ENCODE data around the gene VAT1L.
A peak's percentile ranks its signal among the peaks of the same experiment; 100 is the strongest.

The VAT1L gene

DNA sequence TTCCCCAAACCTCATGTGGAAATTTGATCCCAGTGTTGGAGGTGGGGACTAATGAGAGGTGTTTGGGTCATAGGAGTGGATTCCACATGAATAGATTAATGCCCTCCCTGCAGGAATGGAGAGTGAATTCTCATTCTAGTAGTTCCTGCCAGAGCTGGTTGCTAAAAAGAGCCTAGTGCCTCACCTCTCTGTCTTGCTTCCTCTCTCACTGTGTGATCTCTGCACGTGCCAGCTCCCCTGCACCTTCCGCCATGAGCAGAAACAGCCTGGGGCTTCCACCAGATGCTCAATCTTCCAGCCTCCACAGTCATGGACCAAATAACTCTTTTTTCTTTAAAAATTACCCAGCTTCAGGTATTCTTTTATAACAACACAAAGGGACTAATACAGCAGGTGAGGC lies 161.1 kb downstream of the VAT1L start:
- TF ChIP-seq, protein P1, sequence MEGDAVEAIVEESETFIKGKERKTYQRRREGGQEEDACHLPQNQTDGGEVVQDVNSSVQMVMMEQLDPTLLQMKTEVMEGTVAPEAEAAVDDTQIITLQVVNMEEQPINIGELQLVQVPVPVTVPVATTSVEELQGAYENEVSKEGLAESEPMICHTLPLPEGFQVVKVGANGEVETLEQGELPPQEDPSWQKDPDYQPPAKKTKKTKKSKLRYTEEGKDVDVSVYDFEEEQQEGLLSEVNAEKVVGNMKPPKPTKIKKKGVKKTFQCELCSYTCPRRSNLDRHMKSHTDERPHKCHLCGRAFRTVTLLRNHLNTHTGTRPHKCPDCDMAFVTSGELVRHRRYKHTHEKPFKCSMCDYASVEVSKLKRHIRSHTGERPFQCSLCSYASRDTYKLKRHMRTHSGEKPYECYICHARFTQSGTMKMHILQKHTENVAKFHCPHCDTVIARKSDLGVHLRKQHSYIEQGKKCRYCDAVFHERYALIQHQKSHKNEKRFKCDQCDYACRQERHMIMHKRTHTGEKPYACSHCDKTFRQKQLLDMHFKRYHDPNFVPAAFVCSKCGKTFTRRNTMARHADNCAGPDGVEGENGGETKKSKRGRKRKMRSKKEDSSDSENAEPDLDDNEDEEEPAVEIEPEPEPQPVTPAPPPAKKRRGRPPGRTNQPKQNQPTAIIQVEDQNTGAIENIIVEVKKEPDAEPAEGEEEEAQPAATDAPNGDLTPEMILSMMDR (IDR thresholded peaks at IDR 0.05): no peak

DNA sequence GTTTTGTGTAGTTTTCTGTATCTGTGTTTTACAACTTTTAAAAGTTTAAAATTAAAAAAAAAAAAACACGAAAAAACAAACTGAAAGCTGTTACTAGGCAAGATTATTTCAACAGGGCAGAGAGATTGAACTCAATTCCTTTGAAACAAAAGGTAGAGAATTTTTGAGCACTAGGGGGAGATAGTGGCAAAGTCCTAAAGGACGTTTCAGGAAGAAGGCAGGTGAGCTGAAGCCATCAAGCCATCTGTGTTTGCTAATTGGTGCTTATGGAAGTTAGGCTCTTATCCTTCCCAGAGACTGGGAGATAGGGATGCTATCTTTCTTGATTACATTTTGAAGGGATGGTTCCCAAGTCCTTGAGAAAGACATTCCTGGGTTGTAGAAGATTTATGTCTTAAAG lies 163.4 kb downstream of the VAT1L start:
- TF ChIP-seq, protein P1 (IDR thresholded peaks at IDR 0.05): peak; percentile 50

DNA sequence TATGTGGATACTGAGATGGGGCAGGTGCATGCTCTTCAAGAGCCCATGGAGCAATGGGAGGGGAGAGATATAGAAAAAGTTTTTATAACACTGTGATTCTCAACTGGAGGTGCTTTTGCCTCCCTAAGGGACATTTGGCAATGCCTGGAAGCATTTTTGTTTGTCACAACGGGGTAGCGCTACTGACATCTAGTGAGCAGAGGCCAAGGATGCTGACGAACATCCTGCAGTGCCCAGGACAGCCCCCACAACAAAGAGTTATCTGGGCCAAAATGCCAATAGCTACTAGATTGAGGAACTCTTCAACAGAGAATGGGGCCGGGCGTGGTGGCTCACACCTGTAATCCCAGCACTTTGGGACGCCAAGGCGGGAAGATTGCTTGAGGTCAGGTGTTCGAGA lies 166.8 kb downstream of the VAT1L start:
- TF ChIP-seq, protein P1 (IDR thresholded peaks at IDR 0.05): no peak

DNA sequence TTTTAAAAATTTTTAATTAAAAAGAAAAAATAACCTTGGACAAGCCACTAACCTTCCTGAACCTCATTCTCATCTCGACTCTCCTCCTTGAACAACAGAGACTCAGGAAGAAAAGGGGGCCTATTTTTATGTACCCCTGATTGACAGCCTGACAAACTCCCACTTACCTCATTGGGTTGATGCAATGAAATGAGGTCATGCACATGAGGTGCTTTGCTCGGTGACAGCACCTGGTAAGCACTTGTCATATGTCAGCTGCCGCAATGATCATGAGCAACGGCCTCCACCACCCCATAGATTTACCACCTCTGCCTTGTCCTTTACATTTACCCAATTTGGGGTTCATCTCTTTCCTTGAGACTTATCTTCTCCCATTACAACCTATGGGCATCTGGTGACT lies 167.9 kb downstream of the VAT1L start:
- TF ChIP-seq, protein P1 (IDR thresholded peaks at IDR 0.05): no peak

DNA sequence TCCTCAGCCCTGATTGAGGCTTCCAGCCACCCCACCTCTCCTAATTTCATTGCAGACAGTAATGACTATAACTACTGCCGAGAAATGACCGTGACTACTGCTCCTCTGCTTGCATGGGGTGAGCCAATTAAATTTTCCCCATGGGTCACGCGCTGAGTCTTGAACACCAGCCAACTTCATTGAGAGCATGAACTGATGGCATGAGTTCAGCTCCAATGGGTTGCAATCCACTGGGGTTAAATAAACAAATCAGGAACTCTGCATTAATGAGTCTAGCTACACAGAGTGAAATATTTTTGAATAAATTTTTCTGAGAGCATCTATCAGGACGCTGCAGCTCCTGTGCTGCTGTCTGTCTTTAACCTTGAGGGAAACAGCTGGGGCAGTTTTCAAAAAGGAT lies 172.4 kb downstream of the VAT1L start:
- TF ChIP-seq, protein P1 (IDR thresholded peaks at IDR 0.05): no peak

DNA sequence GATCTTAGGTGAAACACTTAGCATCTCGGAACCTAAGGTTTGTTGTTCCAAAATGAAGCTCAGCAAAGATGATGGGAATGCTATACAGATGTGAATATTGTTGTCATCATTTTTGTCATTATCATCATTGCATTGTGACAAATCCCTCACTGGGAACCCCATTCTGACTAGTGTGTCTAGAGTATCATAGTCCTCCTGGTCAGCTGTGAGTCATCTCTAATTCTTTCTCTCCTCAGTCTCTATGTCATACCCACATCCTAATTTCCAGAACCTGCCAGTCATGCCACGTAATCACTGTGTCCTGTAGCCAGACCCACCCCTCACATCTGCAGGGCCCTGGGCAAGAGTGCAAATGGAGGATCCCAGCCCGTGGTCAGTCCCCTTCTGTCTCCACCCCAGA lies 173.4 kb downstream of the VAT1L start:
- TF ChIP-seq, protein P1 (IDR thresholded peaks at IDR 0.05): no peak

DNA sequence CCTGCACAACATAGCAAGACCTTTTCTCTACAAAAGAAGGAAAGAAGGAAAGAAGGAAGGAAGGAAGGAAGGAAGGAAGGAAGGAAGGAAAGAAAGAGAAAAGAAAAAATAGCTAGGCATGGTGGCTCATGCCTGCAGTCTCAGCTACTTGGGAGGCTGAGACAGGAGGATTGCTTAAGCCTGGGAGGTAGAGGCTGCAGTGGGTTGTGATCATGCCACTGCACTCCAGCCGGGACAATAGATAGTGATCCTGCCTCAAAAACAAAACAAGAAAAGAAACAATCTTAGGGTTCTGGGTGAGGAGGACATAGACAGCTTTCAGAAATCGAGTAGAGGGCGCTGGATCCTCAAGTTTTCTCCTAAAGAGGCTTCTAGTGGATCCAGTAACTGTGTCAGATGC lies 174.3 kb downstream of the VAT1L start:
- TF ChIP-seq, protein P1 (IDR thresholded peaks at IDR 0.05): no peak
